SK-N-SH (cell line): ENCODE measurements around the gene CDC42BPG. TPM values are rescaled to one million over a fixed set of nuclear protein-coding genes. Genes with fewer than 3 reads are reported as not detected.

ENCODE experiments used
- CTCF ChIA-PET: fragments of 300-600, 350-600 bp; formaldehyde crosslinking; extraction: SDS; loops from one replicate; lab custom pipeline; 2021; lab: Yijun Ruan, JAX
- POLR2A ChIA-PET: fragments of 350-600 bp; sonication (Branson Sonifier 250); formaldehyde crosslinking; extraction: SDS; loops from one replicate; lab custom pipeline; 2020; ENCODE audit warnings: antibody characterized with exemption, inconsistent platforms; lab: Yijun Ruan, JAX
- DNase-seq: peaks from one replicate; pipeline ENCODE4 v3.0.0; 2012
- H2AFZ ChIP-seq: fragments of 200-600 bp; sonication (generic); 2 replicates; pipeline ENCODE4 v1.8.1; 2016; ENCODE audit warnings: antibody characterized with exemption, mild to moderate bottlenecking, low read depth
- H3F3A ChIP-seq: fragments of 200-600 bp; sonication (generic); replicated peaks from 2 replicates; pipeline ENCODE3; 2016; ENCODE audit warnings: antibody characterized with exemption, mild to moderate bottlenecking; ENCODE audit not compliant: insufficient read depth
- H3K27ac ChIP-seq, 2 experiments: fragments of 200-500 bp in 1 of 2; fragments of 200-600 bp in 1 of 2; sonication (Bioruptor generic) in 1 of 2; sonication (generic), shearing (Covaris generic) in 1 of 2; 2 replicates each; pipeline versions ENCODE4 v1.5.1 to v1.6.1; 2014 to 2016; ENCODE audit warnings: low read depth in 2 of 2, inconsistent platforms in 1 of 2, low read length in 1 of 2, mild to moderate bottlenecking in 1 of 2, mixed read lengths in 1 of 2
- H3K27me3 ChIP-seq: fragments of 200-600 bp; sonication (generic), shearing (Covaris generic); 2 replicates; pipeline ENCODE4 v1.6.1; 2016; ENCODE audit warnings: mixed run types; ENCODE audit not compliant: insufficient read depth
- H3K36me3 ChIP-seq, 2 experiments: fragments of 200-500 bp in 1 of 2; fragments of 200-600 bp in 1 of 2; sonication (Bioruptor generic) in 1 of 2; sonication (generic) in 1 of 2; replicated peaks in 1 of 2; 2 replicates each; pipeline versions ENCODE3 to v1.5.1; 2014 to 2016; ENCODE audit warnings: low read length in 1 of 2, mild to moderate bottlenecking in 1 of 2; ENCODE audit not compliant: insufficient read depth in 2 of 2, control insufficient read depth in 1 of 2
- H3K4me1 ChIP-seq, 2 experiments: fragments of 200-500 bp in 1 of 2; fragments of 200-600 bp in 1 of 2; sonication (Bioruptor generic) in 1 of 2; sonication (generic), shearing (Covaris generic) in 1 of 2; 2 replicates each; pipeline versions ENCODE4 v1.5.1 to v1.6.1; 2014 to 2016; ENCODE audit warnings: low read depth in 1 of 2, low read length in 1 of 2, mixed run types in 1 of 2; ENCODE audit not compliant: insufficient read depth in 2 of 2, control insufficient read depth in 1 of 2
- H3K4me2 ChIP-seq: fragments of 200-600 bp; sonication (generic), shearing (Covaris generic); 2 replicates; pipeline ENCODE4 v1.6.1; 2017; ENCODE audit warnings: mixed run types
- H3K4me3 ChIP-seq, 2 experiments: fragments of 200-500 bp in 1 of 2; fragments of 200-600 bp in 1 of 2; sonication (Bioruptor generic) in 1 of 2; sonication (generic), shearing (Covaris generic) in 1 of 2; 2 replicates each; pipeline versions ENCODE4 v1.5.1 to v1.8.1; 2014 to 2016; ENCODE audit warnings: low read depth in 2 of 2, inconsistent platforms in 1 of 2, low read length in 1 of 2, mild to moderate bottlenecking in 1 of 2, mixed read lengths in 1 of 2, moderate library complexity in 1 of 2
- H3K79me2 ChIP-seq: fragments of 200-600 bp; sonication (generic); 2 replicates; pipeline ENCODE4 v1.8.1; 2017; ENCODE audit warnings: mild to moderate bottlenecking; ENCODE audit not compliant: insufficient read depth
- H3K9ac ChIP-seq: fragments of 200-600 bp; sonication (generic); 2 replicates; pipeline ENCODE4 v1.6.1; 2017; ENCODE audit warnings: mixed run types
- H3K9me2 ChIP-seq: fragments of 200-600 bp; sonication (generic); 2 replicates; pipeline ENCODE4 v1.6.1; 2017; ENCODE audit warnings: mixed run types
- H3K9me3 ChIP-seq: fragments of 200-600 bp; sonication (generic); 2 replicates; pipeline ENCODE4 v1.6.1; 2017; ENCODE audit warnings: mixed run types, mild to moderate bottlenecking, moderate library complexity
- H4K20me1 ChIP-seq: fragments of 200-600 bp; sonication (generic); 2 replicates; pipeline ENCODE4 v1.6.1; 2017; ENCODE audit warnings: mild to moderate bottlenecking, mixed run types; ENCODE audit not compliant: insufficient read depth
- CHD2 ChIP-seq: fragments of 150-350 bp; IDR thresholded peaks from 2 replicates; pipeline ENCODE4 v1.6.1; 2018; ENCODE audit warnings: low read length; ENCODE audit not compliant: partially characterized antibody
- CTCF ChIP-seq: fragments of 200-600 bp; sonication (generic); IDR thresholded peaks from 2 replicates; pipeline ENCODE4 v1.6.1; 2017; ENCODE audit warnings: antibody characterized with exemption, mild to moderate bottlenecking, moderate library complexity
- ELF1 ChIP-seq: IDR thresholded peaks from 2 replicates; pipeline ENCODE4 v1.4.0; 2012
- FOSL2 ChIP-seq: IDR thresholded peaks from 2 replicates; pipeline ENCODE4 v1.4.0; 2012; ENCODE audit warnings: low read depth, mild to moderate bottlenecking, moderate library complexity, borderline replicate concordance
- FOXM1 ChIP-seq: IDR thresholded peaks from 2 replicates; pipeline ENCODE4 v1.4.0; 2012; ENCODE audit warnings: low read depth, mild to moderate bottlenecking
- MEF2A ChIP-seq: IDR thresholded peaks from 2 replicates; pipeline ENCODE4 v1.4.0; 2012; ENCODE audit warnings: low read depth, borderline replicate concordance
- MXI1 ChIP-seq: IDR thresholded peaks from 2 replicates; pipeline ENCODE4 v1.6.1; 2012; ENCODE audit warnings: mild to moderate bottlenecking, low read depth, low read length, improper control_type of control experiment
- NFIC ChIP-seq: IDR thresholded peaks from 2 replicates; pipeline ENCODE4 v1.4.0; 2012; ENCODE audit warnings: borderline replicate concordance
- POLR2AphosphoS5 ChIP-seq: IDR thresholded peaks from 2 replicates; pipeline ENCODE4 v1.6.1; 2012; ENCODE audit warnings: low read depth, low read length
- RCOR1 ChIP-seq: fragments of 150-350 bp; IDR thresholded peaks from 2 replicates; pipeline ENCODE4 v1.6.1; 2017; ENCODE audit warnings: antibody characterized with exemption, low read length
- RFX5 ChIP-seq: IDR thresholded peaks from 2 replicates; pipeline ENCODE4 v1.6.1; 2012; ENCODE audit warnings: mild to moderate bottlenecking, improper control_type of control experiment, low read length
- RXRA ChIP-seq: IDR thresholded peaks from 2 replicates; pipeline ENCODE4 v1.4.0; 2012; ENCODE audit warnings: low read depth, mild to moderate bottlenecking, borderline replicate concordance
- SIN3A ChIP-seq: IDR thresholded peaks from 2 replicates; pipeline ENCODE4 v1.6.1; 2012; ENCODE audit warnings: low read depth, mild to moderate bottlenecking, low read length, moderate library complexity, borderline replicate concordance
- YY1 ChIP-seq: IDR thresholded peaks from 2 replicates; pipeline ENCODE4 v1.4.0; 2012; ENCODE audit warnings: low read depth, mild to moderate bottlenecking
- WGBS: methylation state at CpG from one replicate; pipeline ENCODE4 v1.1.6; 2017; ENCODE audit warnings: low lambda C conversion rate; 5-methylcytosine and 5-hydroxymethylcytosine counted together
- polyA plus RNA-seq, 3 experiments: library from polyadenylated mRNA; depleted of rRNA; stranded (reverse); fragments of >200 nt; gene quantifications; 2 replicates each; pipeline ENCODE4 v1.2.3, GENCODE V29; 2012
- TF ChIP-seq, protein P1 (sequence below): fragments of 150-350 bp; IDR thresholded peaks from 2 replicates; pipeline ENCODE4 v1.6.1; 2016; ENCODE audit warnings: mild to moderate bottlenecking, low read depth, low read length
- TF ChIP-seq, protein P2 (sequence below): IDR thresholded peaks from 2 replicates; pipeline ENCODE4 v1.4.0; 2012; ENCODE audit warnings: low read depth

The CDC42BPG gene
- polyA plus RNA-seq, 1 of the 3 experiments (the other 2 are of a cell fraction) = 0.33 TPM

DNA sequence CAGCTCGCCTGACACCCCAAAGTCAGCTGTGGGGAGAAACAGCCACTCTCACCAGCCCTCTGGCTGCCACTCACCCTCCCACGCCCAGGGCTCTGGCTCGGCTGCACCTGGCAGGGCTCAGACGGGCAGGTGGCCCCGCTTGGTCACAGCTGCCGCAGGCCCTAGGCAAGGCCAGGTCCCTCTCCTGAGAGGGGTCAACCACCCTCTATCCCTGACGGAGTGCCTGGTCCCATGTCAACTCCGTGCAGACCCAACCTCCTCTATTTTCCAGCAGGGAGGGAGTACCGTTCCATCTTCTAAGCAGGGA lies 43.3 kb downstream of the CDC42BPG start (continued):
- TF ChIP-seq MXI1 = no peak
- TF ChIP-seq YY1 = no peak

DNA sequence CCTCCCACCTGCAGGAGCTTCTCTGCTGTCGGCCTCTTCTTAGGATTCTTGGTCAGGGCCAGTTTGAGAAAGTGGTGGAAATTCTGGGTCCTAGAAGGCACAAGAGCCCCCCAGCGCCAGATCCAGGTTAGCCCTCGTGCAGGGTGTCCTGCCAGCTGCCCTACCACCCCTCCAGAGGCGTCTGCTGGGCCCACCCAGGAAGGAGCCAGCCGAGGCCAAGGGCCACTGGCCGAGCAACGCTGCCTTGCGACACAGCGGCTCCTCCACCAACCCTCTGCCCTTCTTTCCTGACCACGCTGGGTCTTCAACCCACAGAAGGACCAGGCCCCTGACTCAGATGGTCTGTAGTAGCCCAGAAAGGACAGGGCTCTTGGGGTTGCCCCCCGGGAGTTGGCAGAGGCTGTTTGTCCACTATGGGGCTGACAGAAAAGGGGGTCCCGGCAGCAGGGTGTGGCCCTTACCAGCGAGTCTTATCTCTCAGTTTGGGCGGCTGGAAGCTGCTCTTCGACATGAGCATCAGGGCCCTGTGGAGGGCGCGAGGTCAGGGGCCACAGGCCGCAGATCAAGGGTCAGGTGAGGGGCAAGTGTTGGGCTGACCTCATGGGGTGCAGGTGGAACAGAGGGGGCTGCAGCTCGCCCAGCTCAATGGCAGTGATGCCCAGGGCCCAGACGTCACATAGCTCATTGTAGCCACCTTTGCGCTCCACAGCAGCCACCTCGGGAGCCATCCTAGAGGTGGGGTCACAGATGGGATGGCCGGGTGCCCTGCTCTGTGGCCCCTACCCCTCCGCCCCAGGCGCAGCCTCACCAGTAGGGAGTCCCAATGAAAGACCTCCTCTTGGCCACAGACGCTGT lies 43.9 kb downstream of the CDC42BPG start:
- no peak overlapping the region for H3K4me3 ChIP-seq
- no peak for TF ChIP-seq CTCF
- no peak for TF ChIP-seq MEF2A
- TF ChIP-seq SIN3A = no peak
- TF ChIP-seq POLR2AphosphoS5 = no peak
- TF ChIP-seq RFX5 = no peak
- no peak for TF ChIP-seq MXI1
- TF ChIP-seq, protein P1, sequence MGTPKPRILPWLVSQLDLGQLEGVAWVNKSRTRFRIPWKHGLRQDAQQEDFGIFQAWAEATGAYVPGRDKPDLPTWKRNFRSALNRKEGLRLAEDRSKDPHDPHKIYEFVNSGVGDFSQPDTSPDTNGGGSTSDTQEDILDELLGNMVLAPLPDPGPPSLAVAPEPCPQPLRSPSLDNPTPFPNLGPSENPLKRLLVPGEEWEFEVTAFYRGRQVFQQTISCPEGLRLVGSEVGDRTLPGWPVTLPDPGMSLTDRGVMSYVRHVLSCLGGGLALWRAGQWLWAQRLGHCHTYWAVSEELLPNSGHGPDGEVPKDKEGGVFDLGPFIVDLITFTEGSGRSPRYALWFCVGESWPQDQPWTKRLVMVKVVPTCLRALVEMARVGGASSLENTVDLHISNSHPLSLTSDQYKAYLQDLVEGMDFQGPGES = no peak
- TF ChIP-seq NFIC = no peak
- TF ChIP-seq RXRA = no peak
- TF ChIP-seq RCOR1 = no peak
- no peak for TF ChIP-seq CHD2
- no peak for TF ChIP-seq ELF1
- TF ChIP-seq, protein P2, sequence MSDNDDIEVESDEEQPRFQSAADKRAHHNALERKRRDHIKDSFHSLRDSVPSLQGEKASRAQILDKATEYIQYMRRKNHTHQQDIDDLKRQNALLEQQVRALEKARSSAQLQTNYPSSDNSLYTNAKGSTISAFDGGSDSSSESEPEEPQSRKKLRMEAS = no peak
- no peak for TF ChIP-seq FOXM1
- no peak for TF ChIP-seq FOSL2
- TF ChIP-seq, all 33 proteins: peak for 0
- Histone ChIP-seq H3F3A (peaks cover 3% of the 10 kb centered on the region), H3K9ac (no peak overlapping the region), H2AFZ (no peak overlapping the region), H3K9me3 (no peaks in the 10 kb centered on the region), H3K27ac (no peak overlapping the region), H3K79me2 (no peaks in the 10 kb centered on the region), H3K4me2 (no peak overlapping the region), H3K9me2 (no peaks in the 10 kb centered on the region), H3K4me1 (peaks cover 7 to 18% of the 10 kb centered on the region in 2 experiments; a peak in 2 of 4 replicates), H3K27me3 (no peaks in the 10 kb centered on the region), H3K36me3 (peaks cover 0 to 28% of the 10 kb centered on the region in 2 experiments), H4K20me1 (no peaks in the 10 kb centered on the region)
- WGBS = 94% methylated on average over 17 of the region's 26 CpGs
- CTCF ChIA-PET = interaction anchor here (0.7 to 1.9 kb wide), 6 partner anchors 9 to 93 kb away, joined by 4 to 6 read pairs (median 4); no protein-coding TSS in a partner anchor
- POLR2A ChIA-PET = no interaction called here
- no peak for DNase-seq
